Measurements from ENCODE around the gene POLL.

DNA sequence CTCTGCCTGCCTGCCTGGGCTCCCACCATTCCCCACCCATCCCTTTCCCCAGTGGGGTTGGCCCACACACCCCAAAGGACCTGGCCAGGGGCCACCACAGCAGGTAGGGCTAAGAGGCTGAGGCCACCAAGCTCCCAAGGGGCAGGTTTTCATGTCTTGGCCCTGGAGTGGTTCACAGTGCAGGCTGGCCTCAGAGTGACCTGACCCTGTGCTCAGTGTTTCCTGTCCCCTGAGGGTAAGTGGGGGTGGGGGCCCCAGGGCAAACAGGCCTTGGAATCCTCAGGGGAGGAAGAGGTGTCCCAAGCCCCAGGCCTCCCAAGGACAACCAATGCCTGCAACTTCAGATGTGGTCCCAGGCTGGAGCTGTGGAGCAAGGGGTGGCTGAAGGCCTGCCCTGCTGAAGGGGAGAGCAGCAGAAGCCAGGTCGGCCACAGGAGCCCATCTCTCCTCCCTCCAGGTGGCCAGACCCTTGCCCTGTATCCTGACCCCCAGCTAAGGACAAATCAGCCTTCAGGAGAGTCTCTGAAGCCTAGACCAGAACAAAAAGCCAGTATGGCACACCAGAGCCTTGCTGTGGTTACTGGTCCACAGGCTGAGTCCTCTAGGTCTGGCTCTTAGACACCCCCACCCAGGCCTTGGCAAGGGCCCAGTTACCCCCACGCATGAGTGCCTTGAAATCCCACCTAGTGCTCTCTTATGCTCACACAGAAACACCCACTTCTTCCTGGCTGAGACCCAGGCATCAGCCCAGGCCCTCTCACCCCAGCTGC is 27.6 kb downstream of the POLL start:
- no peak for TF ChIP-seq NFE2L2 (IDR thresholded peaks at IDR 0.05; ENCODE audit: low read depth, low read length)
- TF ChIP-seq, protein P1, sequence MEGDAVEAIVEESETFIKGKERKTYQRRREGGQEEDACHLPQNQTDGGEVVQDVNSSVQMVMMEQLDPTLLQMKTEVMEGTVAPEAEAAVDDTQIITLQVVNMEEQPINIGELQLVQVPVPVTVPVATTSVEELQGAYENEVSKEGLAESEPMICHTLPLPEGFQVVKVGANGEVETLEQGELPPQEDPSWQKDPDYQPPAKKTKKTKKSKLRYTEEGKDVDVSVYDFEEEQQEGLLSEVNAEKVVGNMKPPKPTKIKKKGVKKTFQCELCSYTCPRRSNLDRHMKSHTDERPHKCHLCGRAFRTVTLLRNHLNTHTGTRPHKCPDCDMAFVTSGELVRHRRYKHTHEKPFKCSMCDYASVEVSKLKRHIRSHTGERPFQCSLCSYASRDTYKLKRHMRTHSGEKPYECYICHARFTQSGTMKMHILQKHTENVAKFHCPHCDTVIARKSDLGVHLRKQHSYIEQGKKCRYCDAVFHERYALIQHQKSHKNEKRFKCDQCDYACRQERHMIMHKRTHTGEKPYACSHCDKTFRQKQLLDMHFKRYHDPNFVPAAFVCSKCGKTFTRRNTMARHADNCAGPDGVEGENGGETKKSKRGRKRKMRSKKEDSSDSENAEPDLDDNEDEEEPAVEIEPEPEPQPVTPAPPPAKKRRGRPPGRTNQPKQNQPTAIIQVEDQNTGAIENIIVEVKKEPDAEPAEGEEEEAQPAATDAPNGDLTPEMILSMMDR (conservative IDR thresholded peaks at IDR 0.05; ENCODE audit: low read depth, low read length): no peak
- TF ChIP-seq RAD21 (IDR thresholded peaks at IDR 0.05; ENCODE audit: low read length): no peak
- no peak for TF ChIP-seq RFX5 (IDR thresholded peaks at IDR 0.05; ENCODE audit: low read depth, low read length)
- no peak for TF ChIP-seq POLR2A (IDR thresholded peaks at IDR 0.05; ENCODE audit: low read depth, low read length)
- TF ChIP-seq BHLHE40 (IDR thresholded peaks at IDR 0.05; ENCODE audit: low read depth, low read length): no peak
- no peak for TF ChIP-seq MAFK (IDR thresholded peaks at IDR 0.05; ENCODE audit: low read depth, low read length)
- TF ChIP-seq FOS (IDR thresholded peaks at IDR 0.05; ENCODE audit: low read depth, low read length): no peak
- TF ChIP-seq SMC3 (IDR thresholded peaks at IDR 0.05; ENCODE audit: low read depth, low read length): no peak

All from IMR-90 (cell line).